HepG2 (cell line): Measurements from ENCODE around the gene CDK9. TPM values are rescaled to one million over a fixed set of nuclear protein-coding genes. Genes with fewer than 3 reads are reported as not detected.

Experiments
- ATM ChIP-seq: fragments of 450-650 bp; IDR thresholded peaks from 2 replicates; pipeline ENCODE4 v1.7.1; 2017; ENCODE audit warnings: mild to moderate bottlenecking, borderline replicate concordance
- BCLAF1 ChIP-seq: fragments of 450-650 bp; IDR thresholded peaks from 2 replicates; pipeline ENCODE4 v1.6.1; 2017; ENCODE audit warnings: mild to moderate bottlenecking
- CENPX ChIP-seq: sonication (generic); formaldehyde crosslinking; IDR thresholded peaks from 2 replicates; pipeline ENCODE4 v1.9.0; 2021; ENCODE audit warnings: mild to moderate bottlenecking, missing genetic modification reagents, moderate library complexity
- KMT2A ChIP-seq: sonication (generic); formaldehyde crosslinking; IDR thresholded peaks from 2 replicates; pipeline ENCODE4 v1.4.0; 2020; ENCODE audit warnings: missing genetic modification reagents
- MZF1 ChIP-seq: sonication (generic); formaldehyde crosslinking; IDR thresholded peaks from 2 replicates; pipeline ENCODE4 v1.8.1; 2023; ENCODE audit warnings: mild to moderate bottlenecking, missing genetic modification reagents, borderline replicate concordance
- PAXIP1 ChIP-seq: sonication (generic); formaldehyde crosslinking; conservative IDR thresholded peaks from 2 replicates; pipeline ENCODE4 v1.4.0; 2020; ENCODE audit warnings: mild to moderate bottlenecking, missing genetic modification reagents, moderate library complexity
- RFX5 ChIP-seq: IDR thresholded peaks from 2 replicates; pipeline ENCODE4 v1.6.1; 2011; ENCODE audit warnings: low read depth, low read length, improper control_type of control experiment
- YEATS4 ChIP-seq: sonication (generic); formaldehyde crosslinking; IDR thresholded peaks from 2 replicates; pipeline ENCODE4 v1.4.0; 2020; ENCODE audit warnings: missing genetic modification reagents, borderline replicate concordance
- ZBTB10 ChIP-seq: sonication (generic); formaldehyde crosslinking; IDR thresholded peaks from 2 replicates; pipeline ENCODE4 v1.4.0; 2020; ENCODE audit warnings: missing genetic modification reagents, borderline replicate concordance
- ZFX ChIP-seq: sonication (generic); formaldehyde crosslinking; IDR thresholded peaks from 2 replicates; pipeline ENCODE4 v1.4.0; 2020; ENCODE audit warnings: mild to moderate bottlenecking, low read depth, missing genetic modification reagents, moderate library complexity
- ZNF20 ChIP-seq: sonication (generic); formaldehyde crosslinking; IDR thresholded peaks from 2 replicates; pipeline ENCODE4 v1.4.0; 2020; ENCODE audit warnings: mild to moderate bottlenecking, moderate library complexity, missing genetic modification reagents
- ZNF510 ChIP-seq: sonication (generic); formaldehyde crosslinking; IDR thresholded peaks from 2 replicates; pipeline ENCODE4 v1.4.0; 2020; ENCODE audit warnings: low read depth, mild to moderate bottlenecking, missing genetic modification reagents
- ZNF704 ChIP-seq: sonication (generic); formaldehyde crosslinking; IDR thresholded peaks from 2 replicates; pipeline ENCODE4 v1.8.1; 2023; ENCODE audit warnings: mild to moderate bottlenecking, inconsistent platforms, moderate library complexity, missing genetic modification reagents, borderline replicate concordance
- polyA plus RNA-seq, 8 experiments: library from polyadenylated mRNA; depleted of rRNA in 3 of 8; stranded (reverse) in 7 of 8; unstranded in 1 of 8; fragments of >200 nt; fragmentation: Illumina TruSeq in 4 of 8; extraction: Trizol in 4 of 8; gene quantifications; 2 replicates each; pipeline versions ENCODE4 v1.2.1 to v1.2.3, GENCODE V29; 2011 to 2016; ENCODE audit warnings: low read depth in 4 of 8, missing spikeins in 1 of 8, mixed read lengths in 1 of 8; ENCODE audit not compliant: insufficient read depth in 1 of 8
- total RNA-seq, 5 experiments: library from RNA; depleted of rRNA; stranded (reverse); fragments of >200 nt; fragmentation: Illumina TruSeq; extraction: Trizol; gene quantifications; 2 replicates each; pipeline ENCODE4 v1.2.3, GENCODE V29; 2016; ENCODE audit warnings: low read depth in 1 of 5

The CDK9 gene
- total and polyA plus RNA-seq, 2 of the 13 experiments (the other 11 are each of a cell fraction or from before 2014, with no cell fraction given), result 16.8 to 21.5 TPM

GRCh38 chr9:127813686-127814226, 27.9 kb downstream of the CDK9 start (continued):
- no peak for TF ChIP-seq ZNF20 (CRISPR knock-in tag)
- no peak for TF ChIP-seq YEATS4 (CRISPR knock-in tag)
- TF ChIP-seq ZNF510 (CRISPR knock-in tag), result no peak
- TF ChIP-seq PAXIP1 (CRISPR knock-in tag), result 0 out of 2 replicates have a peak, but pooled peaks have one; percentile 19
- TF ChIP-seq ZNF704 (CRISPR knock-in tag), result no peak
- TF ChIP-seq CENPX (CRISPR knock-in tag), result no peak
- no peak for TF ChIP-seq ZBTB10 (CRISPR knock-in tag)
- no peak for TF ChIP-seq RFX5
- TF ChIP-seq KMT2A (CRISPR knock-in tag), result no peak
- TF ChIP-seq BCLAF1, result no peak
- TF ChIP-seq ATM, result no peak
- TF ChIP-seq MZF1 (CRISPR knock-in tag), result no peak
- peak; percentile 50; the same call in 1 of the 2 replicates for TF ChIP-seq ZFX
